Thymus (tissue), 11 donors: ENCODE data around the gene KCNMA1. TPM values are rescaled to one million over a fixed set of nuclear protein-coding genes. Genes with fewer than 3 reads are reported as not detected.

Source experiments
- DNase-seq, 9 donors: peaks; one replicate each; pipeline ENCODE4 v3.0.0-alpha.2; 2013; ENCODE audit warnings: low spot score in 9 of 9, low read depth in 6 of 9, missing footprints in 1 of 9
- H3K27ac ChIP-seq, 2 donors: one replicate each; pipeline ENCODE4 v1.5.1; 2013; ENCODE audit warnings: control low read depth in 1 of 2, low read depth in 1 of 2, low read length in 1 of 2, mild to moderate bottlenecking in 1 of 2, moderate library complexity in 1 of 2
- H3K27me3 ChIP-seq, 2 donors: one replicate each; pipeline ENCODE4 v1.5.1; 2013; ENCODE audit warnings: low read length in 1 of 2; ENCODE audit not compliant: control insufficient read depth in 2 of 2, insufficient read depth in 1 of 2
- H3K36me3 ChIP-seq, 2 donors: one replicate each; pipeline ENCODE4 v1.5.1; 2013; ENCODE audit warnings: low read length in 1 of 2, mild to moderate bottlenecking in 1 of 2, moderate library complexity in 1 of 2; ENCODE audit not compliant: control insufficient read depth in 2 of 2, insufficient read depth in 2 of 2
- H3K4me1 ChIP-seq, 2 donors: one replicate each; pipeline ENCODE4 v1.5.1; 2013; ENCODE audit warnings: low read length in 2 of 2; ENCODE audit not compliant: control insufficient read depth in 2 of 2, insufficient read depth in 2 of 2
- H3K4me3 ChIP-seq, 2 donors: one replicate each; pipeline ENCODE4 v1.5.1; 2013; ENCODE audit warnings: low read length in 2 of 2, control low read depth in 1 of 2, mild to moderate bottlenecking in 1 of 2
- H3K9me3 ChIP-seq, 2 donors: one replicate each; pipeline ENCODE4 v1.5.1; 2013; ENCODE audit warnings: low read length in 1 of 2, mild to moderate bottlenecking in 1 of 2; ENCODE audit not compliant: control insufficient read depth in 2 of 2, insufficient read depth in 1 of 2
- WGBS: extraction: QIAGEN DNeasy Blood & Tissue Kit; methylation state at CpG from one replicate; pipeline ENCODE4 v1.1.7; 2013; 5-methylcytosine and 5-hydroxymethylcytosine counted together
- polyA plus RNA-seq: library from polyadenylated mRNA; stranded (reverse); fragments of 200-250 nt; gene quantifications from one replicate; pipeline ENCODE4 v1.2.3, GENCODE V29; 2013
- total RNA-seq: library from RNA; stranded (reverse); fragments of 120-200 nt; gene quantifications from one replicate; pipeline ENCODE4 v1.2.4, GENCODE V29; 2013
- donor health status: healthy.

The KCNMA1 gene
- total and polyA plus RNA-seq, 2 donors = 1.9 to 12.9 TPM

GRCh38 chr10:77147871-77148270 is 489.7 kb downstream of the KCNMA1 start:
- H3K36me3 ChIP-seq = no peaks in the 10 kb centered on the region
- DNase-seq = no peak
- no peak overlapping the region for H3K27ac ChIP-seq
- H3K9me3 ChIP-seq = no peaks in the 10 kb centered on the region
- H3K4me3 ChIP-seq = no peak overlapping the region
- no peaks in the 10 kb centered on the region for H3K4me1 ChIP-seq
- peaks cover 0 to 2% of the 10 kb centered on the region in 2 donors for H3K27me3 ChIP-seq
- 96% methylated on average over 1 of the region's 1 CpG for WGBS

- no peak for DNase-seq
- H3K27ac ChIP-seq = no peak overlapping the region
- H3K9me3 ChIP-seq = no peaks in the 10 kb centered on the region
- 87% methylated on average over 5 of the region's 5 CpGs for whole genome bisulfite sequencing
- H3K4me1 ChIP-seq = no peaks in the 10 kb centered on the region
- H3K36me3 ChIP-seq = no peaks in the 10 kb centered on the region
- no peaks in the 10 kb centered on the region for H3K27me3 ChIP-seq
- H3K4me3 ChIP-seq = no peak overlapping the region
Measured at GRCh38 chr10:77146712-77147336, 490.8 kb downstream of the KCNMA1 start.

GRCh38 chr10:77144656-77145055 is 493.0 kb downstream of the KCNMA1 start:
- no peaks in the 10 kb centered on the region for H3K9me3 ChIP-seq
- no peaks in the 10 kb centered on the region for H3K4me1 ChIP-seq
- H3K36me3 ChIP-seq = no peaks in the 10 kb centered on the region
- H3K27me3 ChIP-seq = no peaks in the 10 kb centered on the region
- H3K4me3 ChIP-seq = no peak overlapping the region
- 92% methylated on average over 3 of the region's 3 CpGs for WGBS
- no peak overlapping the region for H3K27ac ChIP-seq
- no peak for DNase-seq

DNA sequence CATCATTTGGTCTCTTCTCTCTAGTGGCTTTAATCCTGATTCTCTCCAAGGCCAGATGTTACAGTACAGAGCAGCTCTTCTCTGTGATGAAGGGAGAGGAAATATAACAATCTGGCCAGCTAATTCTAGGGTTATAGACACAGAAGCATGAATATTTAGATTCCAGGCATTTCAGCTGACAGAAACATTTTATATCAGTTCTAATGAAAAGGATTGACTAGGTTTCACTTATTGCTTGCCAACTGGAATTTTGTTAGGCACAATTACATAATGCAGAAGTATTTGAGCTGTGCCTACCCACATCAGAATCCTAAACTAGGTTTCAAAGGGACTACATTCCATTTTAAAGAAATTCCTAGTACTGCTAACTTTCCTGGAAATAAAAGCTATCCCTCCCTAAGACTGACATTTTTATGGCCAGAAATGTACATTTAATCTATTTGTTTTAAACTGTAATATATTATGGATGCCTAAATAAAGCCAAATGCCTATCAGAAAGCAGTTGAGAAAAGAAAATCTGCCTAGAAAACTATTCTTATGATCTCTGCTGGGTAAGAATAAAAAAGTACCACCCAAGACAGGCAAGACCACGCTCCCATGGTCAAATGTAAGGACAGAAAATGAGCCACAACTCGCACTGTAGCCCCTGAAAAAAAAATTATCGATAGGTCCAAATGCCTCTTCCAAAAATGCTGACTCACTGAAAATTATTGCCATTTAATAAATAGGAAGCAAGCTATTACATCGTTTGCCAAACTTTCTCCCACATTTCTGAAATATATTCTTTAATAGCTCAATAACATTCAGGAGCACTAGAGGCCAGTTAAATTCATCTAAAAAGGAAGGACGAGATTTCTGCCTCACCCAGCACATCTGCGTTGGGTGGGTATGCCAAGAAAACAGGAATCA is 498.1 kb downstream of the KCNMA1 start:
- no peaks in the 10 kb centered on the region for H3K27me3 ChIP-seq
- no peak for DNase-seq
- no peak overlapping the region for H3K4me3 ChIP-seq
- no peaks in the 10 kb centered on the region for H3K36me3 ChIP-seq
- no peaks in the 10 kb centered on the region for H3K9me3 ChIP-seq
- WGBS = 92% methylated on average over 6 of the region's 6 CpGs
- H3K27ac ChIP-seq = no peak overlapping the region
- no peaks in the 10 kb centered on the region for H3K4me1 ChIP-seq

- no peak overlapping the region for H3K27ac ChIP-seq
- H3K36me3 ChIP-seq = no peaks in the 10 kb centered on the region
- H3K4me1 ChIP-seq = no peaks in the 10 kb centered on the region
- 87% methylated on average over 6 of the region's 6 CpGs for WGBS
- H3K9me3 ChIP-seq = no peaks in the 10 kb centered on the region
- no peak for DNase-seq
- H3K4me3 ChIP-seq = no peak overlapping the region
- no peaks in the 10 kb centered on the region for H3K27me3 ChIP-seq
Measured at GRCh38 chr10:77138541-77138940, 499.1 kb downstream of the KCNMA1 start.

DNA sequence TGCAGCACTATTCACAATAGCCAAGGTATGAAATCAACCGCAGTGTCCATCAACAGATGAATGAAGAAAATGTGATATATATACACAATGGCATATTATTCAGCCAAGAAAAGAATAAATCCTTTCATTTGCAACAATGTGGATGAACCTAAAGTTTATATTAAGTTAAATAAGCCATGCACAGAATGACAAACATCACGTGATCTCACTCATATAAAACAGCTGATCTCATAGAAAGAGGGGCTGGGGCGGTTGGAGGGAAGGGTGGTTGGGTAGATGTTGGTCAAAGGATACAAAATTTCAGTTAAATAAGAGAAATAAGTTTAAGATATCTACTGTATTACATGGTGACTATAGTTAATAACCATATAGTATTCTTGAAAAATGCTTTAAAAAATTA is 502.1 kb downstream of the KCNMA1 start:
- H3K4me3 ChIP-seq = no peak overlapping the region
- H3K4me1 ChIP-seq = no peaks in the 10 kb centered on the region
- no peak for DNase-seq
- 96% methylated on average over 3 of the region's 3 CpGs for WGBS
- H3K9me3 ChIP-seq = no peaks in the 10 kb centered on the region
- no peak overlapping the region for H3K27ac ChIP-seq
- no peaks in the 10 kb centered on the region for H3K27me3 ChIP-seq
- H3K36me3 ChIP-seq = no peaks in the 10 kb centered on the region

GRCh38 chr10:77131214-77131613 is 506.4 kb downstream of the KCNMA1 start:
- DNase-seq = no peak
- Histone ChIP-seq H3K4me1 (no peaks in the 10 kb centered on the region), H3K9me3 (no peaks in the 10 kb centered on the region), H3K4me3 (no peak overlapping the region), H3K36me3 (no peaks in the 10 kb centered on the region), H3K27ac (no peak overlapping the region), H3K27me3 (no peaks in the 10 kb centered on the region)
- WGBS = 97% methylated on average over 3 of the region's 3 CpGs

- H3K27me3 ChIP-seq = no peaks in the 10 kb centered on the region
- no peak overlapping the region for H3K4me3 ChIP-seq
- H3K9me3 ChIP-seq = no peaks in the 10 kb centered on the region
- no peaks in the 10 kb centered on the region for H3K4me1 ChIP-seq
- no peak overlapping the region for H3K27ac ChIP-seq
- H3K36me3 ChIP-seq = no peaks in the 10 kb centered on the region
- WGBS = 96% methylated on average over 1 of the region's 1 CpG
- DNase-seq = no peak
Measured at GRCh38 chr10:77127243-77127642, 510.4 kb downstream of the KCNMA1 start.

GRCh38 chr10:77125231-77125630 is 512.4 kb downstream of the KCNMA1 start:
- Histone ChIP-seq H3K4me3 (no peak overlapping the region), H3K36me3 (no peaks in the 10 kb centered on the region), H3K27ac (no peak overlapping the region), H3K4me1 (no peaks in the 10 kb centered on the region), H3K9me3 (no peaks in the 10 kb centered on the region), H3K27me3 (no peaks in the 10 kb centered on the region)
- DNase-seq = no peak
- 93% methylated on average over 4 of the region's 4 CpGs for WGBS
